Left lung (tissue), 10 donors: ENCODE measurements around the gene SPOUT1. TPM values are rescaled to one million over a fixed set of nuclear protein-coding genes. Genes with fewer than 3 reads are reported as not detected.

Experiments
- ATAC-seq: fragments of 200-7000 bp; cut with Tn5 transposase; one replicate; pipeline ENCODE4 v1.9.1; 2020; ENCODE audit warnings: moderate library complexity
- DNase-seq, 4 donors: peaks; one replicate each; pipeline ENCODE4 v3.0.0-alpha.2; 2013 to 2020
- H3K27ac ChIP-seq, 2 donors: fragments of 200-600 bp; sonication (generic) in 1 of 2; one replicate each; pipeline versions ENCODE4 v1.5.0 to v1.8.0; 2020 to 2021
- H3K27me3 ChIP-seq, 2 donors: fragments of 200-600 bp; sonication (generic) in 1 of 2; one replicate each; pipeline versions ENCODE4 v1.5.0 to v1.8.0; 2020 to 2021
- H3K36me3 ChIP-seq, 2 donors: fragments of 200-600 bp; sonication (generic) in 1 of 2; one replicate each; pipeline versions ENCODE4 v1.5.0 to v1.8.0; 2020 to 2021
- H3K4me1 ChIP-seq, 2 donors: fragments of 200-600 bp; one replicate each; pipeline ENCODE4 v1.8.0; 2021
- H3K4me3 ChIP-seq, 2 donors: fragments of 200-600 bp; sonication (generic) in 1 of 2; one replicate each; pipeline versions ENCODE4 v1.5.0 to v1.8.0; 2020 to 2021; ENCODE audit warnings: mild to moderate bottlenecking in 1 of 2
- H3K9me3 ChIP-seq, 2 donors: fragments of 200-600 bp; sonication (generic) in 1 of 2; one replicate each; pipeline versions ENCODE4 v1.5.0 to v1.8.0; 2020 to 2021
- CTCF ChIP-seq, 2 donors: fragments of 200-600 bp; sonication (generic) in 1 of 2; IDR thresholded peaks; one replicate each; pipeline versions ENCODE4 v1.5.0 to v1.8.0; 2021; ENCODE audit warnings: antibody characterized with exemption in 2 of 2
- intact Hi-C, 2 donors: fragments of 100-400 bp; cut with DNase I; formaldehyde crosslinking; loops; one replicate each; pipeline versions ENCODE4 v1.11.2 to v1.14.2; 2022
- polyA plus RNA-seq, 6 donors: library from polyadenylated mRNA; unstranded; fragments of 120-200 nt; gene quantifications; one replicate each; pipeline ENCODE4 v1.2.1, GENCODE V29; 2013; ENCODE audit not compliant: insufficient read length in 6 of 6
- total RNA-seq, 2 donors: library from RNA; stranded (reverse); fragmentation: NEBNext Ultra II Directional; extraction: Animal tissue kit (Norgen Biotek cat#: 25700); gene quantifications; one replicate each; pipeline ENCODE4 v1.2.1, GENCODE V29; 2021
- donor health status: DM: no; HTN: yes; CAD: no.
- donor health status: DM: no; HTN: no; CAD: no.

The SPOUT1 gene
- total and polyA plus RNA-seq, 8 donors = 28.0 to 49.3 (median 34.1) TPM

- Histone ChIP-seq H3K9me3 (no peaks in the 10 kb centered on the region), H3K27me3 (peaks cover 0 to 7% of the 10 kb centered on the region in 2 donors), H3K36me3 (peaks cover 0 to 61% of the 10 kb centered on the region in 2 donors), H3K27ac (no peak overlapping the region), H3K4me1 (peaks cover 5 to 12% of the 10 kb centered on the region in 2 donors), H3K4me3 (no peak overlapping the region)
- DNase-seq (no peak), ATAC-seq (no peak)
- TF ChIP-seq CTCF (IDR thresholded peaks at IDR 0.05) = no peak
- intact Hi-C loops = no loop called here
These were observed 7.8 kb downstream of the SPOUT1 start for GRCh38 chr9:128821584-128822406.

GRCh38 chr9:128820665-128821583 is 8.7 kb downstream of the SPOUT1 start:
- Histone ChIP-seq H3K4me1 (peaks cover 5 to 12% of the 10 kb centered on the region in 2 donors), H3K9me3 (no peaks in the 10 kb centered on the region), H3K27ac (no peak overlapping the region), H3K36me3 (peaks cover 0 to 52% of the 10 kb centered on the region in 2 donors), H3K27me3 (peaks cover 0 to 7% of the 10 kb centered on the region in 2 donors), H3K4me3 (no peak overlapping the region)
- no peak for TF ChIP-seq CTCF (IDR thresholded peaks at IDR 0.05)
- DNase-seq = no peak
- intact Hi-C loops = no loop called here
- no peak for ATAC-seq

GRCh38 chr9:128819716-128820664 is 9.6 kb downstream of the SPOUT1 start:
- Histone ChIP-seq H3K9me3 (no peaks in the 10 kb centered on the region), H3K4me3 (peak overlapping the region; percentile 60 to 67), H3K27me3 (peaks cover 0 to 7% of the 10 kb centered on the region in 2 donors), H3K36me3 (peaks cover 0 to 43% of the 10 kb centered on the region in 2 donors), H3K27ac (no peak overlapping the region), H3K4me1 (peaks cover 5 to 12% of the 10 kb centered on the region in 2 donors)
- DNase-seq (peak in 1 of 4 donors; percentile 20), ATAC-seq (no peak)
- intact Hi-C loops = no loop called here
- no peak for TF ChIP-seq CTCF (IDR thresholded peaks at IDR 0.05)

GRCh38 chr9:128818839-128819715 is 10.5 kb downstream of the SPOUT1 start:
- intact Hi-C loops = no loop called here
- ATAC-seq = peak; percentile 8
- peak overlapping the region in 1 of 2 donors; percentile 84 for H3K27ac ChIP-seq

More at GRCh38 chr9:128818839-128819715, 10.5 kb downstream of the SPOUT1 start:
- DNase-seq = peak in 3 of 4 donors; percentile 31 to 90 (median 37)
- Histone ChIP-seq H3K4me3 (peak overlapping the region; percentile 60 to 67), H3K36me3 (peaks cover 0 to 34% of the 10 kb centered on the region in 2 donors), H3K27me3 (peaks cover 0 to 7% of the 10 kb centered on the region in 2 donors), H3K4me1 (peaks cover 5 to 12% of the 10 kb centered on the region in 2 donors), H3K9me3 (no peaks in the 10 kb centered on the region)
- no peak for TF ChIP-seq CTCF (IDR thresholded peaks at IDR 0.05)
